ENCODE results near the gene MRPL12.

Gene MRPL12

GRCh38 chr17:81702934-81703746 is at the start of gene MRPL12:
TSS of gene MRPL12 (plus strand) at chr17:81703367. CDS start at chr17:81703502, 135 bp downstream.
- peak; percentile 96 for DNase-seq

DNA sequence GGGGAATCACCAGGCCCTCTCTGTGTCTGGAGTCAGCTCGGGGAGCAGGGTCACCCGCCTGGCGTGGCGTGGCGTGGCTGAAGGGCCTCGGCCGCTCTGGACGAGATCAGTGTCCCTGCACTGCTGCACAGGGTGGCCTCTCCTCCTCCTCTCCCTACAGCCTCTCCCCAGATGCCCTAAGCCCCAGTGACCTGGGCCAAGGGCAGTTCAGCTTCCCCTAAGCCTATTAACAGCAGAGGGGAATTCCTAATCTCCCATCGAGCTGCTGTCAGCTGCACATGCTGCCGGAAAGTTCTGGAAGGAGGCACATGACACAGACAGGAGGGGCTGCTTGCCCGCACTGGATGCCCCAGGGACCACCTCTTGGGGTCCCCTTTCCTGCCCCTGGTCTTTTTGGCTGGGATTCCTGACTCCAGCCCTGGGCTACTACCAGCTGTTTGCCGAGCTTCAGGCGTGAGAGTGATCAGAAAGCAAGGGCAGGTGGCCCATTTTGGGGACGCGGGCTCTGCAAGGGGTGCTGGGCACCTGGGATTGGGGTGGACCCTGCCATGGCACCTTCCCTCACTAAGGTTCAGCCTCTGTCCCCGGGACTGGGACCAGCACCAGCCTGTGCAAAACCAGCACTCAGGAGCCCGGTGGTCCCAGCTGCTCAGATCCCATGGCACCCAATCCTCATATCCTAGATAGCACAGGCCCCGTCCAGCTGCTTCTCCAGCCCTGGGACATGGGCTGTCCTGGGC is 47.6 kb upstream of the MRPL12 start:
- DNase-seq: no peak

- no peak for DNase-seq
Measured at GRCh38 chr17:81656118-81656743, 46.9 kb upstream of the MRPL12 start, which contains the start of gene PDE6G. TSS of gene PDE6G (minus strand) at chr17:81656542. CDS start at chr17:81653305, 3,237 bp downstream.

DNA sequence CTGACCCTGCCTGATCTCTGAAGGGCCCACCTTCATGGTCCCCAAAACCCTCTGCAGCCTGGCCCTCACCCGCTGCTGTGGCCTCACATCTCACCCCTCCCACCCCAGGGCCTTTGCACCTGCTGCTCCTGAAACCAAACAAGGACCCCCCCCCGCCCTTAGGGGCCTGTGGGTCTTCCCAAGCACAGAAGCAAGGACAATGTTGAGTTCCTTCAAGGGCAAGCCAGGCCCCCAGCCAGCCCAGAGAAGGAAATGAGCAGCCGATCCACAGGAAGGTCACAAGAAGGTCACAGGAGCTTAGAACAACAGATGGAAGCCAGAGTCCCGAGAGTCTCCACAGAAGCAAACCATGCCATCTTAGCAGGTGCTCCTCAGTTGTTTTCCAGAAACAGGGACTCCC is 46.3 kb upstream of the MRPL12 start:
- DNase-seq: no peak

DNA sequence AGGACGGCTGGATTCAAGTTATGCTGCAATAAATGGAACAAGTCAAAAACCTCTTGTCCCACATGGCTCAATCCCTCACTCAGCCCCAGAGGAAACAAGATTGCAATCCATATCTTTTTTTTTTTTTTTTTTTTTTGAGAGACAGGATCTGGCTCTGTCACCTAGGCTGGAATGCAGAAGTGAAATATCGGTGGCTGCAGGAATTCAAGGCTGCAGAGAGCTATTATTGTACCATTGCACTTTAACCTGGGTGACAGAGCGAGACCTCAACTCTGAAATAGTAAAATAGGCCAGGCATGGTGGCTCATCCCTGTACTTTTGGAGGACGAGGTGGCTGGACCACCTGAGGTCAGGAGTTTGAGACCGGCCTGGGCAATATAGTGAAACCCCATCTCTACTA is 44.1 kb upstream of the MRPL12 start:
- no peak for DNase-seq

DNA sequence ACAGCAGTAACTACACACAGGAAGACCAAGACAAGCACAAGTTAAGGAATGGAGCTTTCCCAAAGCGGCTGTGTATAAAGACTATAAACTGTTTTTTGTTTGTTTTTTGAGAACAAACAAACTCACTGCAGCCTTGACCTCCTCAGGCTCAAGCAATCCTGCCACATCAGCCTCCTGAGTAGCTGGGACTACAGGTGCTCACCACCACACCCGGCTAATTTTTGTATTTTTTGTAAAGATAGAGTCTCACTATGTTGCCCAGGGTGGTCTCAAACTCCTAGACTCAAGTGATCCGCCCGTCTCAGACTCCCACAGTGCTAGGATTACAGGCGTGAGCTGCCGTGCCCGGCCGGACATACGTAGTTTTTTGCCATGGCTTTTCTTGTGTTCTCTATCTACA is 42.7 kb upstream of the MRPL12 start:
- no peak for DNase-seq

DNA sequence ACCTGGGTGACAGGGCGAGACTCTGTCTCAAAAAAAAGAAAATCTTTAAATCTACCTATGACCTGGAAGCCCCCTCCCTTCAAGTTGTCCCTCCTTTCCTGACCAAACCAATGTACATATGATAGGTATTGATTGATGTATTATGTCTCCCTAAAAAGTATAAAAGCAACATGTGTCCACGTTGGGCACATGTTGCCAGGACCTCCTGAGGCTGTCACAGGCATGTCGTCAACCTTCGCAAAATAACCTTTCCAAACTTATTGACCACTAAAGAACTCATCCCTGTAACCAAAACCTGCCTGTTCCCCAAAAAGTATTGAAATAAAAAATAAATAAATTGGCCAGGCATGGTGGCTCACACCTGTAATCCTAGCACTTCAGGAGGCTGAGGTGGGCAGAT is 41.2 kb upstream of the MRPL12 start:
- no peak for DNase-seq

DNA sequence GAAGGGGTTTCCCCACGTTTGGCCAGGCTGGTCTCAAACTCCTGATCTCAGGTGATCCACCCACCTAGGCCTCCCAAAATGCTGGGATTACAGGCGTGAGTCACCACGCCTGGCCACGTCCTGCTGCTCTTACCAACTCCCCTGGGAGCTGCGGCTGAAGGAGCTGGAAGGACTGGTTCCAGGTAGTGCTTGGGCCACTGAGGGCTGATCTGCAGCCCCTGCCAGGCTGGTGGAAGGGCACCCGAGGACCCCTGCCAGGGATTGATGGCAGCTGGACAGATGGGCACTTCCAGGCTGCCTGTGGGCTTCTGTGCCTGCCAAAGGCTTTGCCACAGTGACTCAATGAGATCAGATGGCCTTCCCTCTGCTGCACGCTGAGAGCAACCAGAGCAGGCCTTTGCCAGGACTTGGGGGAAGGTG is 39.1 kb upstream of the MRPL12 start:
- DNase-seq: no peak

- DNase-seq: peak; percentile 37 to 47
Measured at GRCh38 chr17:81665205-81666091, 37.7 kb upstream of the MRPL12 start.

DNA sequence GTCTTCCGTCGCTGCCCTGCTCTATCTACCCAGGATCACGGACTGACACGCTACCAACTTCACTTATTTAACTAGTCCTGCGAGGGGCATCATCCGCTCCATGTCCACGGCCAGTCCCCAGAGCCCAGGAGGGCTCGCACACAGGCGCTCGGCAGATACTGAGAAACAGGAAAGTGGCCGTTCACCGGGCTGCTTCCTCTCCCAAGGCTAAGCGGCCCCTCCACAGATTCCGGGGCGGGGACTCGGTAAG is 37.1 kb upstream of the MRPL12 start:
- peak in 1 of 2 experiments; percentile 37 for DNase-seq

GRCh38 chr17:81666342-81667191 is 36.6 kb upstream of the MRPL12 start, which contains the start of the genes CCDC137 and OXLD1:
TSS of gene CCDC137 (plus strand) at chr17:81666737. CDS start at chr17:81666767, 30 bp downstream.
TSS of gene OXLD1 (minus strand) at chr17:81666605. CDS start at chr17:81666577, 28 bp downstream.
- peak; percentile 97 to 98 for DNase-seq

DNA sequence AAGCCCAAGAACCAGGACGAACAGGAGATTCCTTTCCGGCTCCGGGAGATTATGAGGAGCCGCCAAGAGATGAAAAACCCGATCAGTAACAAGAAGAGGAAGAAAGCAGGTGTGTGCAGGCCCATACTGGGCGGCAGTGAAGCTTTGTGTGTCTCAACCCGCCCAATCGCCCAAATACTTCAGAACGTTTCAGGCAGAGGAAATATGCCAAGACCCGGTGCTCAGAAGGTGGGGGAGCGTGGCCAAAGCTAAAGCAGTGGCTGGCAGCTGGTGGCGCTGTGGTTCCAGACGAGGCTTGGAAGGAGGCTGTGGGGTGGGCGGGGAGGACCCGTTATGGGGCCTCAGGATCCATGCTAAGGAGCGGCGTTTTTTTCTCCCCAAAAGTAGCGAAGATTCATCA is 35.4 kb upstream of the MRPL12 start:
- peak; percentile 58 to 68 for DNase-seq

- no peak for DNase-seq
Measured at GRCh38 chr17:81672504-81672903, 30.7 kb upstream of the MRPL12 start.

DNA sequence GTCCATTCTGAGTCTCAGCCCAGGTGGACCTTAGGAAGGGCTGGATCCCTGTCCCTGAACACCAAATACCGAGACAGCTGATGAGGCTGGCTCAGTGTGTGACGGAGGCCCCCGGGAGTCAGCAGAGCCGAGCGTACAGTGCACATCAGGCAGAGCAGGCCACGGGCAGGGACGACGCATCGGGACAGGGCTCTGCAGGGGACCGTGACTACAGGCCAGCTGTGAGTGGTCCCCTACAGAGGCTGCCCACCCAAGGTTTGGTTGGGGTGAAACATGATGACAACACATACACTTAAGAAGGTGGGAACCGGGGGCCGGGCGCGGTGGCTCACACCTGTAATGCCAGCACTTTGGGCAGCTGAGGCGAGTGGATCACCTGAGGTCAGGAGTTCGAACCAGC is 30.2 kb upstream of the MRPL12 start:
- DNase-seq: no peak

GRCh38 chr17:81673561-81674258 is 29.5 kb upstream of the MRPL12 start:
- no peak for DNase-seq

DNA sequence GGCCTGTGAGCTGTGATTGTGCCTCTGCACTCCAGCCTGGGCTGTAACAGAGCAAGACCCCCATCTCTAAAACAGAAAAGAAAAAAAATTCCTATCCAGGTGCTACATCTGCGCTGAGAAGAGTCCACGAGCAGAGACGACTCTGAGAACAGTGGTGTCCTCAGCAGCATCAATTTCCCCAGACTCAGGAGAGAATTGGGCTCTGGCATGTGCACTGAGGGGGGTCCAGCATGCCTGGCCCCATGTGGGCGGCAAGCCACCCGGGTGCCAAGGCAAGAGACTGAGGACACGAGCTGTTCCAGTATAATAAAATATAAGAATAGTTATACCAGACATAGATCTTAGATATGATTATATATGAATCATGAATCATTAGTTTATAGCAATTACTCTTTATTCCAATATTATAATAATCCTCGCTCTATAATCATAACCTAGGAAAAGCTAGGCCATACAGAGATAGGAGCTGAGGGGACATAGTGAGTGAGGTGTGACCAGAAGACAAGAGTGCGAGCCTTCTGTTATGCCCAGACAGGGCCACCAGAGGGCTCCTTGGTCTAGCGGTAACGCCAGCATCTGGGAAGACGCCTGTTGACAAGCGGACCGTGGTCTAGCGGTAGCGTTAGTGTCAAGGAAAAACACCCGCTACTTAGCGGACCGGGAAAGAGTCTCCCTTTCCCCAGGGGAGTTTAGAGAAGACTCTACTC is 27.5 kb upstream of the MRPL12 start:
- DNase-seq: peak; percentile 67

DNA sequence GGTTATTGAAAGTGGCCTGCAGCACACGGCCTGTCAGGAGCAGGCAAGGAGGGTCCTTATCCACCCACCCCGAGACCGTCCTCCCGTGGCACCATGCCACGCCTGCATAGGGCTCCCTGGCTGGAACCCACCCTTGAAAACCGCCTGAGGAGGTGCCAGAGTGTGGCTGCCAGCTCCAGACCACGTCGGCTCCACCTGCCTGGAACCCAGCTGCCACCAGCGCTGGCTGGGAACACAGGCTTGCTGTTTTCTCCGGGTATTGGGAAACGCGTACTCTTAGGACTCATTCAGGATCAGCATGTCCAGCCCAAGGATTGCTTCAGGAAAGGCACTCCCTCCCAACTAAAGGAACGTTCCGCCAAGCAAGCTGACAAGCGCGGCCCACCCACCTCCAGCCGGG is 26.3 kb upstream of the MRPL12 start:
- no peak for DNase-seq

DNA sequence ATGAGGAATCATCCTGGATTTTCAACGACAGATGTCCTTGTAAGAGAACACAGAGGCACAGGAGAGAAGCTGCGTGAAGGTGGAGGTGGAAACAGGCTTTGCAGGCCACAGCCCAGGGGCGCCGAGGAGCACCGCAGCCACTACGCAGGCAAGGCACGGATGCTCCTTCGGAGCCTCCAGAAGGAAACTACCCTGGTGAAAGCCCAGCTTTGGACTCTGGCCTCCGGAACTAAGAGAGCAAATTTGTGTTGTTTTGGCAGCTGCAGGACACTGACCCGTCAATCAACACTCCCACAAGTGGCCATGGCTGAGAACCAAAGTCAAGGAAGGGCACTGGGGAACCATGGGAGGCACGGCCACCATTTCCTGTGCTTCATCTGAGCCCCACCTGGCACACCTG is 23.0 kb upstream of the MRPL12 start:
- DNase-seq: no peak

DNA sequence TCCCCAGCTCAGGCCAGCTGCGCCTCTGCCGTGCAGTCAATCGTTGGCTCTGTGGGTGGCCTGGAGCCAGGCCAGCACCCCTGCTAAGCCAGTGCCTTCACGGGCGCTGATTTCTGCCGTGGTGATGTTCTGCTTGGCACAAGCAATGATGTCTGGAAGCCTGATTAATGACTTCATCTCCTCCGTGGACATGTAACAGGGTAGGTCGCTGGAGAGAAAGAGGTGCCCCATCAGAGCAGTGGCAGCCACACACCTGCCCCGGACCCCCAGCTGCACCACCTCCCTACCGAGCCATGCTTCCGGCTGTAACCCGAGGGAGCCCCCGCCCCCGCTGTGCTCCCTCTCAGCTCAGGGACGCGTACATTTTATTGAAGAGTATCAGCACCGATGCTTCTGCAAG is 21.5 kb upstream of the MRPL12 start:
- no peak for DNase-seq

- DNase-seq: peak; percentile 56 to 68
Measured at GRCh38 chr17:81682565-81683207, 20.5 kb upstream of the MRPL12 start.

Measured in Kasumi-1 (cell line).